Tibial nerve (tissue), 3 donors: Measurements from ENCODE around the gene RIN2.

ENCODE experiments used
- CTCF ChIP-seq, 5 experiments: fragments of 200-600 bp in 3 of 5; fragments of 450-650 bp in 2 of 5; sonication (generic) in 3 of 5; IDR thresholded peaks; one replicate each; pipeline ENCODE4 v1.5.1; 2016 to 2019; ENCODE audit warnings: antibody characterized with exemption in 5 of 5, mild to moderate bottlenecking in 3 of 5, moderate library complexity in 2 of 5
- POLR2A ChIP-seq, 2 donors: fragments of 450-650 bp; IDR thresholded peaks; one replicate each; pipeline ENCODE4 v1.6.1; 2017; ENCODE audit warnings: antibody characterized with exemption in 2 of 2, mild to moderate bottlenecking in 2 of 2, moderate library complexity in 2 of 2

- no peak for TF ChIP-seq POLR2A (IDR thresholded peaks at IDR 0.05)
- no peak for TF ChIP-seq CTCF (IDR thresholded peaks at IDR 0.05)
Measured at GRCh38 chr20:19787366-19787765, 29.3 kb downstream of the RIN2 start.
